Neuronal stem cell (in vitro differentiated cells): ENCODE measurements around the gene IMMP2L.

Source experiments
- DNase-seq: peaks from one replicate; pipeline ENCODE4 v3.0.0-alpha.2; 2013; ENCODE audit warnings: low spot score
- H2AFZ ChIP-seq: one replicate; pipeline ENCODE4 v1.6.1; 2013; ENCODE audit warnings: mild to moderate bottlenecking, low read length, inconsistent platforms
- H2AK5ac ChIP-seq: 2 replicates; pipeline ENCODE4 v1.6.1; 2013; ENCODE audit warnings: low read depth, mild to moderate bottlenecking, inconsistent platforms, low read length, moderate library complexity, mixed read lengths
- H2BK120ac ChIP-seq: 2 replicates; pipeline ENCODE4 v1.6.1; 2013; ENCODE audit warnings: low read depth, mild to moderate bottlenecking, inconsistent platforms, low read length, moderate library complexity, mixed read lengths
- H2BK12ac ChIP-seq: one replicate; pipeline ENCODE4 v1.6.1; 2013; ENCODE audit warnings: low read length, inconsistent platforms
- H2BK15ac ChIP-seq: 2 replicates; pipeline ENCODE4 v1.6.1; 2013; ENCODE audit warnings: mild to moderate bottlenecking, low read length, inconsistent platforms, mixed read lengths
- H2BK5ac ChIP-seq: one replicate; pipeline ENCODE4 v1.6.1; 2013; ENCODE audit warnings: inconsistent platforms, mild to moderate bottlenecking, low read length, moderate library complexity
- H3K14ac ChIP-seq: one replicate; pipeline ENCODE4 v1.6.1; 2013; ENCODE audit warnings: low read length, inconsistent platforms
- H3K18ac ChIP-seq: 2 replicates; pipeline ENCODE4 v1.6.1; 2013; ENCODE audit warnings: low read length, inconsistent platforms
- H3K23ac ChIP-seq: 2 replicates; pipeline ENCODE4 v1.6.1; 2013; ENCODE audit warnings: low read depth, mild to moderate bottlenecking, mixed read lengths, low read length, inconsistent platforms; ENCODE audit not compliant: poor library complexity
- H3K27ac ChIP-seq: replicated peaks from 3 replicates; pipeline ENCODE4 v1.5.1; 2013; ENCODE audit warnings: low read length, inconsistent platforms
- H3K27me3 ChIP-seq, 3 experiments: 2 replicates each; pipeline ENCODE4 v1.6.1; 2013; ENCODE audit warnings: low read length in 3 of 3, mild to moderate bottlenecking in 2 of 3, inconsistent platforms in 1 of 3, low read depth in 1 of 3, mixed read lengths in 1 of 3, moderate library complexity in 1 of 3; ENCODE audit not compliant: control insufficient read depth in 3 of 3, insufficient read depth in 3 of 3
- H3K36me3 ChIP-seq, 2 donors: replicated peaks in 1 of 2; 2 replicates each; pipeline ENCODE4 v1.6.1; 2013; ENCODE audit warnings: low read length in 2 of 2; ENCODE audit not compliant: control insufficient read depth in 2 of 2, insufficient read depth in 2 of 2
- H3K4ac ChIP-seq: 2 replicates; pipeline ENCODE4 v1.6.1; 2013; ENCODE audit warnings: inconsistent platforms, mild to moderate bottlenecking, low read length, moderate library complexity
- H3K4me1 ChIP-seq, 2 donors: 1 replicate in 1 of 2; 2 replicates in 1 of 2; pipeline ENCODE4 v1.6.1; 2013; ENCODE audit warnings: low read length in 2 of 2, low read depth in 1 of 2; ENCODE audit not compliant: control insufficient read depth in 2 of 2, insufficient read depth in 1 of 2
- H3K4me2 ChIP-seq: one replicate; pipeline ENCODE4 v1.6.1; 2013; ENCODE audit warnings: mild to moderate bottlenecking, low read length, inconsistent platforms; ENCODE audit not compliant: insufficient read depth, poor library complexity, severe bottlenecking
- H3K4me3 ChIP-seq, 2 donors: 2 replicates each; pipeline ENCODE4 v1.5.1; 2013; ENCODE audit warnings: low read length in 2 of 2, mild to moderate bottlenecking in 2 of 2, inconsistent platforms in 1 of 2, moderate library complexity in 1 of 2
- H3K79me1 ChIP-seq: one replicate; pipeline ENCODE4 v1.6.1; 2013; ENCODE audit warnings: low read depth, mild to moderate bottlenecking, inconsistent platforms, low read length, moderate library complexity
- H3K9ac ChIP-seq: one replicate; pipeline ENCODE4 v1.6.1; 2013; ENCODE audit warnings: mild to moderate bottlenecking, low read depth, low read length, inconsistent platforms; ENCODE audit not compliant: poor library complexity
- H3K9me3 ChIP-seq, 2 donors: replicated peaks in 1 of 2; 2 replicates each; pipeline versions ENCODE3 to v1.6.1; 2013; ENCODE audit warnings: low read length in 2 of 2, mild to moderate bottlenecking in 2 of 2, inconsistent platforms in 1 of 2, low read depth in 1 of 2, mixed read lengths in 1 of 2, moderate library complexity in 1 of 2; ENCODE audit not compliant: control insufficient read depth in 2 of 2, insufficient read depth in 1 of 2
- H4K8ac ChIP-seq: one replicate; pipeline ENCODE4 v1.6.1; 2013; ENCODE audit warnings: low read depth, mild to moderate bottlenecking, inconsistent platforms, low read length, moderate library complexity
- H4K91ac ChIP-seq: one replicate; pipeline ENCODE4 v1.6.1; 2013; ENCODE audit warnings: low read length, low read depth, mild to moderate bottlenecking, inconsistent platforms; ENCODE audit not compliant: poor library complexity
- WGBS, 2 donors: extraction: QIAGEN DNeasy Blood & Tissue Kit; methylation state at CpG; one replicate each; pipeline ENCODE4 v1.1.7; 2013; ENCODE audit warnings: missing lambda C conversion rate in 2 of 2, mixed read lengths in 1 of 2; ENCODE audit not compliant: insufficient read length in 2 of 2, insufficient replicate concordance in 1 of 2; ENCODE audit errors: extremely low coverage in 2 of 2; 5-methylcytosine and 5-hydroxymethylcytosine counted together

IMMP2L gene

GRCh38 chr7:110947408-110947807 lies 614.9 kb downstream of the IMMP2L start:
- no peak overlapping the region for H3K4me3 ChIP-seq

GRCh38 chr7:110944966-110945644 lies 617.2 kb downstream of the IMMP2L start:
- Histone ChIP-seq H2BK15ac (no peak overlapping the region), H3K18ac (no peak overlapping the region), H3K4me2 (no peak overlapping the region), H4K91ac (no peak overlapping the region), H3K4ac (no peak overlapping the region), H3K79me1 (no peaks in the 10 kb centered on the region), H2BK120ac (no peak overlapping the region), H2AK5ac (no peak overlapping the region), H2AFZ (no peak overlapping the region), H3K4me1 (peaks cover 0 to 3% of the 10 kb centered on the region in 2 donors), H4K8ac (no peak overlapping the region), H2BK5ac (no peak overlapping the region), H3K36me3 (no peaks in the 10 kb centered on the region), H3K14ac (no peak overlapping the region), H2BK12ac (no peak overlapping the region), H3K23ac (no peak overlapping the region), H3K27ac (no peak overlapping the region), H3K27me3 (no peaks in the 10 kb centered on the region), H3K4me3 (no peak overlapping the region), H3K9ac (no peak overlapping the region), H3K9me3 (no peaks in the 10 kb centered on the region)
- WGBS, 2 donors: no CpG with 5 or more reads among the region's 9 CpGs
- no peak for DNase-seq

More at GRCh38 chr7:110947408-110947807, 614.9 kb downstream of the IMMP2L start:
- Histone ChIP-seq H3K27ac (no peak overlapping the region), H3K9me3 (no peaks in the 10 kb centered on the region), H3K4me2 (no peak overlapping the region), H2AK5ac (no peak overlapping the region), H3K4me1 (peaks cover 0 to 3% of the 10 kb centered on the region in 2 donors), H3K79me1 (no peaks in the 10 kb centered on the region), H4K91ac (no peak overlapping the region), H3K27me3 (no peaks in the 10 kb centered on the region), H2BK120ac (no peak overlapping the region), H3K14ac (no peak overlapping the region), H2AFZ (no peak overlapping the region), H2BK12ac (no peak overlapping the region), H2BK5ac (no peak overlapping the region), H4K8ac (no peak overlapping the region), H3K4ac (no peak overlapping the region), H3K18ac (no peak overlapping the region), H3K36me3 (no peaks in the 10 kb centered on the region), H3K23ac (no peak overlapping the region), H3K9ac (no peak overlapping the region), H2BK15ac (no peak overlapping the region)
- no CpG with 5 or more reads among the region's 3 CpGs for WGBS, 2 donors
- DNase-seq: no peak

DNA sequence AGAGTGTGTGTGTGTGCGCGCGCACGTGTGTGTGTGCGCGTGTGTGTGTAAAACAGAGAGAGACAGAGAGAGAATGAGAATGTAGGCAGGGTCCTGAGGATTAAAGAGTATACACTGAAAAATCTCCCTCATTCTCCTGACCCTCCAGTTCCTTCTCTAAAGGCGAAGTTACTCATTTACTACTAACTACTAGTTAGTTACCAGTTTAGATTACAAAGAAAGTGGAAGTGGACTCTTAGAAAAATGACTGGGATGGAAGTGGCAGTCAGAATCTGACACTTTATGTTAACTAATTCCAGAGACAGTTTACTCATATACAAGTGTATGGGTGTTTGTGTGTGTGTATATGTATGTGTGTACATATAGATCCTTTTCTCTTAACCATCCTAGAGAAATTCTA lies 617.8 kb downstream of the IMMP2L start:
- no peak overlapping the region for H2AFZ ChIP-seq
- H3K79me1 ChIP-seq: no peaks in the 10 kb centered on the region

GRCh38 chr7:110943701-110944345 lies 618.5 kb downstream of the IMMP2L start:
- H3K27me3 ChIP-seq: no peaks in the 10 kb centered on the region
- H3K27ac ChIP-seq: no peak overlapping the region
- no peak overlapping the region for H3K9ac ChIP-seq
- no peak overlapping the region for H2BK12ac ChIP-seq
- DNase-seq: no peak
- no peak overlapping the region for H2BK5ac ChIP-seq
- H2BK120ac ChIP-seq: no peak overlapping the region
- H3K23ac ChIP-seq: no peak overlapping the region
- H3K14ac ChIP-seq: no peak overlapping the region
- peaks cover 0 to 3% of the 10 kb centered on the region in 2 donors for H3K4me1 ChIP-seq
- no peak overlapping the region for H3K4ac ChIP-seq
- H3K9me3 ChIP-seq: no peaks in the 10 kb centered on the region
- H4K91ac ChIP-seq: no peak overlapping the region
- no peaks in the 10 kb centered on the region for H3K79me1 ChIP-seq
- H2AK5ac ChIP-seq: no peak overlapping the region
- H3K4me3 ChIP-seq: no peak overlapping the region
- no peak overlapping the region for H2BK15ac ChIP-seq
- no peaks in the 10 kb centered on the region for H3K36me3 ChIP-seq
- no CpG with 5 or more reads among the region's 4 CpGs for WGBS, 2 donors
- H2AFZ ChIP-seq: no peak overlapping the region
- H3K18ac ChIP-seq: no peak overlapping the region
- no peak overlapping the region for H3K4me2 ChIP-seq
- H4K8ac ChIP-seq: no peak overlapping the region

More for the DNA sequence above, 617.8 kb downstream of the IMMP2L start:
- Histone ChIP-seq H3K9me3 (no peaks in the 10 kb centered on the region), H2BK15ac (no peak overlapping the region), H3K18ac (no peak overlapping the region), H3K27me3 (no peaks in the 10 kb centered on the region), H2BK12ac (no peak overlapping the region), H3K36me3 (no peaks in the 10 kb centered on the region), H4K8ac (no peak overlapping the region), H3K27ac (no peak overlapping the region), H3K23ac (no peak overlapping the region), H2BK5ac (no peak overlapping the region), H3K14ac (no peak overlapping the region), H3K4me3 (no peak overlapping the region), H2AK5ac (no peak overlapping the region), H2BK120ac (no peak overlapping the region), H3K4me2 (no peak overlapping the region), H3K4ac (no peak overlapping the region), H3K9ac (no peak overlapping the region), H3K4me1 (peaks cover 0 to 3% of the 10 kb centered on the region in 2 donors), H4K91ac (no peak overlapping the region)
- no peak for DNase-seq
- WGBS, 2 donors: no CpG with 5 or more reads among the region's 7 CpGs
